Stomach (tissue), 9 donors: ENCODE data around the gene GALNT17. TPM values are rescaled to one million over a fixed set of nuclear protein-coding genes. Genes with fewer than 3 reads are reported as not detected.
"Not testable (repeated sequence)": the region's sequence is repeated elsewhere in the genome, so short reads cannot be mapped to it uniquely, and the experiment has no call there.

Source experiments
- DNase-seq, 2 donors: peaks; one replicate each; pipeline versions ENCODE4 v3.0.0 to v3.0.0-alpha.2; 2013 to 2019
- H3K27ac ChIP-seq, 5 donors: fragments of 200-600 bp in 4 of 5; sonication (generic) in 4 of 5; one replicate each; pipeline ENCODE4 v1.5.1; 2013 to 2019; ENCODE audit warnings: mild to moderate bottlenecking in 1 of 5, moderate library complexity in 1 of 5
- H3K27me3 ChIP-seq, 3 donors: fragments of 200-600 bp; sonication (generic); one replicate each; pipeline ENCODE4 v1.5.1; 2017 to 2019; ENCODE audit warnings: mixed run types in 1 of 3
- H3K36me3 ChIP-seq, 4 donors: fragments of 200-600 bp; sonication (generic); 1 replicate in 3 of 4; 2 replicates in 1 of 4; pipeline ENCODE4 v1.5.1; 2016 to 2019
- H3K4me1 ChIP-seq, 4 donors: fragments of 200-600 bp; sonication (generic); one replicate each; pipeline ENCODE4 v1.5.1; 2016 to 2019
- H3K4me3 ChIP-seq, 4 donors: fragments of 200-600 bp; sonication (generic) in 3 of 4; one replicate each; pipeline ENCODE4 v1.5.1; 2016 to 2019; ENCODE audit warnings: mild to moderate bottlenecking in 1 of 4
- H3K9me3 ChIP-seq, 4 donors: fragments of 200-600 bp; sonication (generic); one replicate each; pipeline ENCODE4 v1.5.1; 2016 to 2019
- EP300 ChIP-seq: sonication (generic); formaldehyde crosslinking; IDR thresholded peaks from one replicate; pipeline ENCODE4 v1.6.1; 2017; ENCODE audit warnings: antibody characterized with exemption
- POLR2A ChIP-seq, 4 donors: fragments of 450-650 bp; IDR thresholded peaks; one replicate each; pipeline ENCODE4 v1.6.1; 2016; ENCODE audit warnings: antibody characterized with exemption in 4 of 4, control low read depth in 2 of 4, mild to moderate bottlenecking in 1 of 4, moderate library complexity in 1 of 4
- POLR2AphosphoS5 ChIP-seq, 3 donors: sonication (generic); formaldehyde crosslinking; IDR thresholded peaks; one replicate each; pipeline ENCODE4 v1.6.1; 2016; ENCODE audit warnings: antibody characterized with exemption in 3 of 3
- WGBS, 5 donors: extraction: QIAGEN DNeasy Blood & Tissue Kit in 3 of 5; methylation state at CpG; one replicate each; pipeline versions ENCODE4 v1.1.5 to v1.1.7; 2013 to 2018; 5-methylcytosine and 5-hydroxymethylcytosine counted together
- intact Hi-C: fragments of 100-400 bp; cut with DNase I; formaldehyde crosslinking; loops from one replicate; pipeline ENCODE4 v1.15.1; 2023; ENCODE audit warnings: low total_unique reads
- polyA plus RNA-seq, 3 donors: library from polyadenylated mRNA; stranded (reverse); fragments of 200-250 nt; gene quantifications; one replicate each; pipeline ENCODE4 v1.2.3, GENCODE V29; 2013
- total RNA-seq, 5 donors: library from RNA; depleted of rRNA; stranded (reverse); fragments of >200 nt; gene quantifications; one replicate each; pipeline versions ENCODE4 v1.1.0 to v1.2.3, GENCODE V29; 2014 to 2016
- TF ChIP-seq, protein P1 (sequence below), 7 experiments: fragments of 450-650 bp in 4 of 7; fragments of 200-600 bp in 3 of 7; sonication (generic) in 3 of 7; IDR thresholded peaks; one replicate each; pipeline ENCODE4 v1.5.1; 2016 to 2019; ENCODE audit warnings: antibody characterized with exemption in 7 of 7, control low read depth in 2 of 7, mild to moderate bottlenecking in 1 of 7
- donor health status: healthy with polysubstance abuse.
- donor health status: Bipolar disorder and iron deficiency.
- donor health status: healthy.

The GALNT17 gene
- total and polyA plus RNA-seq, 8 donors = 0.76 to 12.5 (median 1.6) TPM; not detected in 1

DNA sequence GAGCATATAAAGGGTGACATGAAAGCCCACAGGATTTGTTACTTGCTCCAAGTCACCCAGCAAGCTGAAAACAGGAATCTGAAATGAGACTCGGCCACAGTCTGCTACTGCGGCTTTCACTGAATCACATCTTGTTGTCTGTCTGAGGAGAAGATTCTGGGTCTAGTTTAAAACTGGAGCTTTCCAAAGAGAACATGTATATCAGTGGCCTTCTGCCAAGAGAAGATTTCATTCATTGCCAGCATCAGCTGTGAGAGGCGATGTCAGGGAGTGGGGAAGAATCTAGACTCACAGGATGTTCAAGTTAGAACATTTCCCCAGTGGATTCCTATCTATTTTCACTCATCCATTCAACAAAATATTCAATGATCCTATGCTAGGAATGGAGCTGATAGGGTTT lies 122.8 kb downstream of the GALNT17 start:
- no peak overlapping the region for H3K27ac ChIP-seq
- no peaks in the 10 kb centered on the region for H3K27me3 ChIP-seq
- 53 to 94% (median 84%) methylated on average over 3 of the region's 3 CpGs for WGBS, 5 donors
- no peak for TF ChIP-seq POLR2AphosphoS5 (IDR thresholded peaks at IDR 0.05)
- TF ChIP-seq EP300 = no peak
- TF ChIP-seq, protein P1, sequence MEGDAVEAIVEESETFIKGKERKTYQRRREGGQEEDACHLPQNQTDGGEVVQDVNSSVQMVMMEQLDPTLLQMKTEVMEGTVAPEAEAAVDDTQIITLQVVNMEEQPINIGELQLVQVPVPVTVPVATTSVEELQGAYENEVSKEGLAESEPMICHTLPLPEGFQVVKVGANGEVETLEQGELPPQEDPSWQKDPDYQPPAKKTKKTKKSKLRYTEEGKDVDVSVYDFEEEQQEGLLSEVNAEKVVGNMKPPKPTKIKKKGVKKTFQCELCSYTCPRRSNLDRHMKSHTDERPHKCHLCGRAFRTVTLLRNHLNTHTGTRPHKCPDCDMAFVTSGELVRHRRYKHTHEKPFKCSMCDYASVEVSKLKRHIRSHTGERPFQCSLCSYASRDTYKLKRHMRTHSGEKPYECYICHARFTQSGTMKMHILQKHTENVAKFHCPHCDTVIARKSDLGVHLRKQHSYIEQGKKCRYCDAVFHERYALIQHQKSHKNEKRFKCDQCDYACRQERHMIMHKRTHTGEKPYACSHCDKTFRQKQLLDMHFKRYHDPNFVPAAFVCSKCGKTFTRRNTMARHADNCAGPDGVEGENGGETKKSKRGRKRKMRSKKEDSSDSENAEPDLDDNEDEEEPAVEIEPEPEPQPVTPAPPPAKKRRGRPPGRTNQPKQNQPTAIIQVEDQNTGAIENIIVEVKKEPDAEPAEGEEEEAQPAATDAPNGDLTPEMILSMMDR (IDR thresholded peaks at IDR 0.05) = no peak
- TF ChIP-seq POLR2A (IDR thresholded peaks at IDR 0.05) = no peak
- no peak overlapping the region for H3K4me3 ChIP-seq
- H3K36me3 ChIP-seq = no peaks in the 10 kb centered on the region
- DNase-seq = peak in 1 of 2 donors; percentile 17
- H3K9me3 ChIP-seq = peaks cover 0 to 26% (median 17%) of the 10 kb centered on the region in 4 donors
- intact Hi-C loops = no loop called here
- no peaks in the 10 kb centered on the region for H3K4me1 ChIP-seq

DNA sequence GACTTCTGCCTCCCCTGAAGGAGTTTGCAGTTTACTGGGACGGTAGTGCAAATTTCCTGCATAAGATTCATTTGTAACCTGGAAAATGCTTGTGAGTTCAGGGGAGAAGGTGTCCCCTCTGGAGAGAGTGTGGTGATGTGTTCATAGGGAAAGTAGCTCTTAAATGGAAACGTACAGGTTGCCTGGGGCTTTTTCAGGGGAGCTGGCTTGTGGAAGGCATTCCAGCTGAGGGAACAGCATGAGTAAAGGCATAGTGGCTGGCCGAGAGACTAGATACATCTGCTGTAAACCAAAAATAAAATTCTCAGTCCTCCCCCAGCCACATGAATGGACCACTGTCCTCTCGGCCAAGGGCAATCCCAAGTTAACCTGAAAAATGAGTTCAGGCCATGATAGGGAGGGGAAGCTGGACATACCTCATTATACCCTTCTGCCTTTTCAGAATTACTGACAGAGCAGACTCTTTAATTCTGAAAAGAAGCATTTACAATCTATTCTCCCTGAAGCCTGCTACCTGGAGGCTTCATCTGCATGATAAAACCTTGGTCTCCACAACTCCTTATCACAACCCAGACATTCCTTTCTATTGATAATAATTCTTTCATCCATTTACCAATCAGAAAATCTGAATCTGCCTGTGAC lies 123.7 kb downstream of the GALNT17 start:
- intact Hi-C loops = no loop called here
- no peak overlapping the region for H3K27ac ChIP-seq
- no peak for TF ChIP-seq EP300
- TF ChIP-seq POLR2A (IDR thresholded peaks at IDR 0.05) = no peak
- no peak for TF ChIP-seq POLR2AphosphoS5 (IDR thresholded peaks at IDR 0.05)
- TF ChIP-seq, protein P1 (IDR thresholded peaks at IDR 0.05) = no peak
- H3K4me3 ChIP-seq = no peak overlapping the region
- no peaks in the 10 kb centered on the region for H3K27me3 ChIP-seq
- 74 to 85% (median 82%) methylated on average over 4 of the region's 4 CpGs for WGBS, 5 donors
- DNase-seq = no peak
- no peaks in the 10 kb centered on the region for H3K36me3 ChIP-seq
- H3K4me1 ChIP-seq = no peaks in the 10 kb centered on the region
- peaks cover 0 to 26% (median 16%) of the 10 kb centered on the region in 4 donors for H3K9me3 ChIP-seq

DNA sequence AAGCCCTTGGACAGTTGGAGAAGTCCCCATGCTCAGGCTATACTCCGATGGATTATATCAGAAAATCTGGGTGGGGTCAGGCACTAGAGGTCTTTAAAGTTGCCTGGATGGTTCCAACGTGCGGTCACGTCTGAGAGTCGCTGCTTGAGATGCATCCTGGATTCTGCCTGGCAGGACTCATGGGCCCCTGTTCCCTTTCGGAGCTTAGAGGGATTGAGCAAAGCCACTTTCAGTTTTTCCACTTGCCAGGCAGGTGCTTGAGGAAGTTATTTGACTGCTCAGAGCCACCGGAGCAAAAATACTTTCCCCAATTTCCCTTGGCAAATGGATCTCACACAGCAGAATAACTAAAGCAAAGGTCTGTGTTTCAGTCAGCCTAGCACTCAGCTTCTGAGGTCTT lies 129.1 kb downstream of the GALNT17 start:
- no peak for DNase-seq
- intact Hi-C loops = no loop called here
- H3K27me3 ChIP-seq = no peaks in the 10 kb centered on the region
- TF ChIP-seq POLR2A (IDR thresholded peaks at IDR 0.05) (no peak), EP300 (no peak), POLR2AphosphoS5 (IDR thresholded peaks at IDR 0.05) (no peak)
- TF ChIP-seq, protein P1 (IDR thresholded peaks at IDR 0.05) = no peak
- no peaks in the 10 kb centered on the region for H3K36me3 ChIP-seq
- H3K4me1 ChIP-seq = no peaks in the 10 kb centered on the region
- H3K27ac ChIP-seq = no peak overlapping the region
- H3K9me3 ChIP-seq = peaks cover 3 to 38% (median 24%) of the 10 kb centered on the region in 4 donors
- 77 to 91% (median 81%) methylated on average over 7 of the region's 7 CpGs for WGBS, 5 donors
- H3K4me3 ChIP-seq = no peak overlapping the region

DNA sequence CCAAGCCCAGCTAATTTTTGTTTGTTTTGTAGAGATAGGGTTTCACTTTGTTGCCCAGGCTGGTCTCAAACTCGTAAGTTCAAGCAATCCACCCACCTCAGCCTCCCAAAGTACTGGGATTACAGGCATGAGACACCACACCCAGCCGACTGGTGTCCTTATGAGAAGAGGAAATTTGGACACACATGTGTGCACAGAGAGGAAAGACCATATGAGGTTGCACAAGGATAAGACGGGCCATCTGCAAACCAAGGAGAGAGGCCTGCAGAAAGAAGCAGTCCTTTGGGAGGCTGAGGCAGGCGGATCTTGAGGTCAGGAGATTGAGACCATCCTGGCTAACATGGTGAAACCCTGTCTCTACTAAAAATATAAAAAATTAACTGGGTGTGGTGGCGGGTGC lies 130.9 kb downstream of the GALNT17 start:
- DNase-seq, intact Hi-C loops, H3K4me3 ChIP-seq, H3K27ac ChIP-seq, H3K4me1 ChIP-seq, H3K27me3 ChIP-seq, H3K36me3 ChIP-seq: not testable (repeated sequence)
- peaks cover 3 to 40% (median 23%) of the 10 kb centered on the region in 4 donors for H3K9me3 ChIP-seq
- 79 to 92% (median 86%) methylated on average over 5 of the region's 5 CpGs for WGBS, 5 donors

DNA sequence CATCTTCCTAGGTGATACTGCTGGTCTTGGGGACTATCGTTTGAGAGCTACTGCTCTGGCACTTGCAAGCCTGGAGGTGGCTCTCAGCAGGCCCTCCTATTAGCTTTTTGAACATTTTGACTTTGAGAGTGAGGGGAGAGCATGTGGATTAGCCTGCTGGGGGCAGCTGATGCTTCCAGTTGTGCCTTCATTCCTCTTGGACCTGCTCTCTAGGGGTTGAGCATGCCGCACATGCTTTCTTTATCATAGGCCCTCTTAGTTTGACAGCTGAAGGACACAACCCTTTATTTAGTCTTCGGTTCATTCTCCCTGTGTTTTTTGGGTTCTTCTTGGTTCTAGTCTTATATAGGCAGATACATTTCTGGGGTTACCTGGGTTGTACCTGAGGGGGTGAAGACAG lies 132.1 kb downstream of the GALNT17 start:
- TF ChIP-seq EP300 = no peak
- no peak for TF ChIP-seq POLR2AphosphoS5 (IDR thresholded peaks at IDR 0.05)
- TF ChIP-seq POLR2A (IDR thresholded peaks at IDR 0.05) = no peak
- TF ChIP-seq, protein P1 (IDR thresholded peaks at IDR 0.05) = no peak
- Histone ChIP-seq H3K27ac (no peak overlapping the region), H3K4me1 (no peaks in the 10 kb centered on the region), H3K9me3 (peaks cover 3 to 44% (median 25%) of the 10 kb centered on the region in 4 donors), H3K27me3 (no peaks in the 10 kb centered on the region), H3K36me3 (no peaks in the 10 kb centered on the region), H3K4me3 (no peak overlapping the region)
- no peak for DNase-seq
- WGBS, 5 donors = 82 to 94% (median 90%) methylated on average over 3 of the region's 3 CpGs
- intact Hi-C loops = no loop called here
